WTC11 (cell line): ENCODE results near the gene LMOD3. TPM values are rescaled to one million over a fixed set of nuclear protein-coding genes. Genes with fewer than 3 reads are reported as not detected.

ENCODE experiments used
- ATAC-seq: fragments of 200-7000 bp; cut with Tn5 transposase; 2 replicates; pipeline ENCODE4 v1.10.0; 2021; ENCODE audit warnings: mild to moderate bottlenecking, moderate library complexity
- CTCF ChIA-PET: fragments of 300-600 bp; sonication (Branson Sonifier 250); formaldehyde crosslinking; loops from one replicate; lab custom pipeline; 2021; ENCODE audit warnings: antibody characterized with exemption; lab: Charles Lee
- POLR2A ChIA-PET: fragments of 350-600 bp; sonication (Branson Sonifier 250); formaldehyde crosslinking; loops from one replicate; lab custom pipeline; 2021; ENCODE audit warnings: antibody characterized with exemption; lab: Charles Lee
- DNase-seq: peaks from one replicate; pipeline ENCODE4 v3.0.0; 2021; ENCODE audit warnings: low spot score
- H3K27ac Mint-ChIP-seq: 2 replicates; pipeline ENCODE4 v1.8.0; 2021; ENCODE audit warnings: mixed read lengths
- H3K27me3 Mint-ChIP-seq: 2 replicates; pipeline ENCODE4 v1.8.0; 2021; ENCODE audit warnings: low read depth, mild to moderate bottlenecking, moderate library complexity, mixed read lengths
- H3K36me3 Mint-ChIP-seq: 2 replicates; pipeline ENCODE4 v1.8.0; 2021; ENCODE audit warnings: mixed read lengths
- H3K4me1 Mint-ChIP-seq: 2 replicates; pipeline ENCODE4 v1.8.0; 2022; ENCODE audit warnings: mixed read lengths
- H3K4me3 Mint-ChIP-seq: 2 replicates; pipeline ENCODE4 v1.8.0; 2021; ENCODE audit warnings: mild to moderate bottlenecking, moderate library complexity, mixed read lengths
- H3K9me3 Mint-ChIP-seq: 2 replicates; pipeline ENCODE4 v1.8.0; 2021; ENCODE audit warnings: mixed read lengths
- AFF4 ChIP-seq: sonication (generic); formaldehyde crosslinking; IDR thresholded peaks from 2 replicates; pipeline ENCODE4 v1.8.1; 2023; ENCODE audit warnings: mild to moderate bottlenecking, missing genetic modification reagents, borderline replicate concordance
- CBFB ChIP-seq: sonication (generic); formaldehyde crosslinking; IDR thresholded peaks from 2 replicates; pipeline ENCODE4 v1.8.1; 2022; ENCODE audit warnings: mild to moderate bottlenecking, low read depth, missing genetic modification reagents
- E2F1 ChIP-seq: sonication (generic); formaldehyde crosslinking; IDR thresholded peaks from 2 replicates; pipeline ENCODE4 v1.8.0; 2022; ENCODE audit warnings: mild to moderate bottlenecking, missing genetic modification reagents
- EMX1 ChIP-seq: fragments of 250-450 bp; sonication (Bioruptor Pico); IDR thresholded peaks from 2 replicates; pipeline ENCODE4 v1.8.0; 2021; ENCODE audit warnings: mild to moderate bottlenecking
- KAT7 ChIP-seq: sonication (generic); formaldehyde crosslinking; IDR thresholded peaks from 2 replicates; pipeline ENCODE4 v1.8.1; 2023; ENCODE audit warnings: missing genetic modification reagents, mild to moderate bottlenecking, borderline replicate concordance
- NFYB ChIP-seq: sonication (generic); formaldehyde crosslinking; conservative IDR thresholded peaks from 2 replicates; pipeline ENCODE4 v1.8.0; 2022; ENCODE audit warnings: low read depth, missing genetic modification reagents
- NR1H2 ChIP-seq: sonication (generic); formaldehyde crosslinking; IDR thresholded peaks from 2 replicates; pipeline ENCODE4 v1.9.0; 2021; ENCODE audit warnings: mild to moderate bottlenecking, moderate library complexity, missing genetic modification reagents
- RELA ChIP-seq: sonication (generic); formaldehyde crosslinking; IDR thresholded peaks from 2 replicates; pipeline ENCODE4 v1.8.1; 2022; ENCODE audit warnings: missing genetic modification reagents, mild to moderate bottlenecking, borderline replicate concordance
- SMAD4 ChIP-seq: sonication (generic); formaldehyde crosslinking; IDR thresholded peaks from 2 replicates; pipeline ENCODE4 v1.8.0; 2022; ENCODE audit warnings: mild to moderate bottlenecking, missing genetic modification reagents
- SP1 ChIP-seq: sonication (generic); formaldehyde crosslinking; conservative IDR thresholded peaks from 2 replicates; pipeline ENCODE4 v1.8.1; 2022; ENCODE audit warnings: missing genetic modification reagents
- STAT6 ChIP-seq: sonication (generic); formaldehyde crosslinking; conservative IDR thresholded peaks from 2 replicates; pipeline ENCODE4 v1.8.1; 2023; ENCODE audit warnings: mild to moderate bottlenecking, low read depth, missing genetic modification reagents, moderate library complexity
- TEAD1 ChIP-seq: sonication (generic); formaldehyde crosslinking; IDR thresholded peaks from 2 replicates; pipeline ENCODE4 v1.8.0; 2022; ENCODE audit warnings: mild to moderate bottlenecking, missing genetic modification reagents
- TP53 ChIP-seq: sonication (generic); formaldehyde crosslinking; IDR thresholded peaks from 2 replicates; pipeline ENCODE4 v1.8.1; 2023; ENCODE audit warnings: mild to moderate bottlenecking, missing genetic modification reagents
- ZNF121 ChIP-seq: sonication (generic); formaldehyde crosslinking; IDR thresholded peaks from 2 replicates; pipeline ENCODE4 v1.8.0; 2023; ENCODE audit warnings: missing genetic modification reagents
- ZNF219 ChIP-seq: sonication (generic); formaldehyde crosslinking; IDR thresholded peaks from 2 replicates; pipeline ENCODE4 v1.8.0; 2023; ENCODE audit warnings: missing genetic modification reagents, mild to moderate bottlenecking, borderline replicate concordance
- ZNF281 ChIP-seq: sonication (generic); formaldehyde crosslinking; IDR thresholded peaks from 2 replicates; pipeline ENCODE4 v1.8.0; 2023; ENCODE audit warnings: mild to moderate bottlenecking, missing genetic modification reagents
- total RNA-seq: library from RNA; stranded (reverse); gene quantifications from 3 replicates; pipeline ENCODE4 v1.2.3, GENCODE V29; 2021
- TF ChIP-seq, protein P1 (sequence below): fragments of 200-600 bp; IDR thresholded peaks from 2 replicates; pipeline ENCODE4 v1.8.0; 2022; ENCODE audit warnings: antibody characterized with exemption
- TF ChIP-seq, protein P2 (sequence below): sonication (generic); formaldehyde crosslinking; IDR thresholded peaks from 2 replicates; pipeline ENCODE4 v1.8.1; 2022; ENCODE audit warnings: mild to moderate bottlenecking, missing genetic modification reagents, moderate library complexity, borderline replicate concordance

Gene LMOD3
- total RNA-seq, 1 experiment from 2014 or later = not detected

GRCh38 chr3:69142797-69143454, 20.5 kb upstream of the LMOD3 start:
- ATAC-seq (no peak), DNase-seq (no peak)
- H3K9me3 Mint-ChIP-seq = no peaks in the 10 kb centered on the region
- no peak overlapping the region for H3K27ac Mint-ChIP-seq
- peaks cover 93% of the 10 kb centered on the region for H3K27me3 Mint-ChIP-seq
- H3K4me1 Mint-ChIP-seq = peaks cover 12% of the 10 kb centered on the region
- no peak overlapping the region for H3K4me3 Mint-ChIP-seq
- ChIA-PET CTCF (interaction anchor here (0.8 kb wide), 1 partner anchor 22 kb away, joined by 3 read pairs; no protein-coding TSS in a partner anchor), POLR2A (no interaction called here)
- H3K36me3 Mint-ChIP-seq = no peaks in the 10 kb centered on the region
- TF ChIP-seq, protein P1, sequence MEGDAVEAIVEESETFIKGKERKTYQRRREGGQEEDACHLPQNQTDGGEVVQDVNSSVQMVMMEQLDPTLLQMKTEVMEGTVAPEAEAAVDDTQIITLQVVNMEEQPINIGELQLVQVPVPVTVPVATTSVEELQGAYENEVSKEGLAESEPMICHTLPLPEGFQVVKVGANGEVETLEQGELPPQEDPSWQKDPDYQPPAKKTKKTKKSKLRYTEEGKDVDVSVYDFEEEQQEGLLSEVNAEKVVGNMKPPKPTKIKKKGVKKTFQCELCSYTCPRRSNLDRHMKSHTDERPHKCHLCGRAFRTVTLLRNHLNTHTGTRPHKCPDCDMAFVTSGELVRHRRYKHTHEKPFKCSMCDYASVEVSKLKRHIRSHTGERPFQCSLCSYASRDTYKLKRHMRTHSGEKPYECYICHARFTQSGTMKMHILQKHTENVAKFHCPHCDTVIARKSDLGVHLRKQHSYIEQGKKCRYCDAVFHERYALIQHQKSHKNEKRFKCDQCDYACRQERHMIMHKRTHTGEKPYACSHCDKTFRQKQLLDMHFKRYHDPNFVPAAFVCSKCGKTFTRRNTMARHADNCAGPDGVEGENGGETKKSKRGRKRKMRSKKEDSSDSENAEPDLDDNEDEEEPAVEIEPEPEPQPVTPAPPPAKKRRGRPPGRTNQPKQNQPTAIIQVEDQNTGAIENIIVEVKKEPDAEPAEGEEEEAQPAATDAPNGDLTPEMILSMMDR = no peak
- no peak for TF ChIP-seq KAT7 (CRISPR knock-in tag)
- TF ChIP-seq NFYB = no peak
- TF ChIP-seq EMX1 (CRISPR knock-in tag) = no peak
- no peak for TF ChIP-seq SMAD4 (CRISPR knock-in tag)

- Mint-ChIP-seq H3K4me3 (no peak overlapping the region), H3K36me3 (no peaks in the 10 kb centered on the region)
- ATAC-seq = no peak
- POLR2A ChIA-PET = no interaction called here
- TF ChIP-seq, protein P2, sequence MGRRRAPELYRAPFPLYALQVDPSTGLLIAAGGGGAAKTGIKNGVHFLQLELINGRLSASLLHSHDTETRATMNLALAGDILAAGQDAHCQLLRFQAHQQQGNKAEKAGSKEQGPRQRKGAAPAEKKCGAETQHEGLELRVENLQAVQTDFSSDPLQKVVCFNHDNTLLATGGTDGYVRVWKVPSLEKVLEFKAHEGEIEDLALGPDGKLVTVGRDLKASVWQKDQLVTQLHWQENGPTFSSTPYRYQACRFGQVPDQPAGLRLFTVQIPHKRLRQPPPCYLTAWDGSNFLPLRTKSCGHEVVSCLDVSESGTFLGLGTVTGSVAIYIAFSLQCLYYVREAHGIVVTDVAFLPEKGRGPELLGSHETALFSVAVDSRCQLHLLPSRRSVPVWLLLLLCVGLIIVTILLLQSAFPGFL (CRISPR knock-in tag) = no peak
- no peak for TF ChIP-seq NFYB
- TF ChIP-seq TP53 (CRISPR knock-in tag) = no peak
- TF ChIP-seq AFF4 = no peak
- no peak for TF ChIP-seq ZNF121 (CRISPR knock-in tag)
- no peak for TF ChIP-seq NR1H2 (CRISPR knock-in tag)
- TF ChIP-seq E2F1 (CRISPR knock-in tag) = no peak
- no peak for TF ChIP-seq CBFB (CRISPR knock-in tag)
- no peak for TF ChIP-seq RELA (CRISPR knock-in tag)
- no peak for TF ChIP-seq STAT6 (CRISPR knock-in tag)
- TF ChIP-seq TEAD1 = no peak
- TF ChIP-seq SP1 (CRISPR knock-in tag) = no peak
- TF ChIP-seq ZNF281 (CRISPR knock-in tag) = no peak
- no peak for TF ChIP-seq ZNF219 (CRISPR knock-in tag)
- TF ChIP-seq, all 79 proteins: peak for 0
- no peaks in the 10 kb centered on the region for H3K9me3 Mint-ChIP-seq
- peaks cover 12% of the 10 kb centered on the region for H3K4me1 Mint-ChIP-seq
- CTCF ChIA-PET = interaction anchor here (0.8 kb wide), 1 partner anchor 21 kb away, joined by 3 read pairs; no protein-coding TSS in a partner anchor
- no peak for DNase-seq
- H3K27me3 Mint-ChIP-seq = peaks cover 93% of the 10 kb centered on the region
- no peak overlapping the region for H3K27ac Mint-ChIP-seq
Measured at GRCh38 chr3:69142090-69142489, 19.7 kb upstream of the LMOD3 start.
